HG02938 (cell line): ENCODE results near the gene DUT.
"Not testable (repeated sequence)": the region's sequence is repeated elsewhere in the genome, so short reads cannot be mapped to it uniquely, and the experiment has no call there.

Experiments
- ATAC-seq: cut with Tn5 transposase; IDR thresholded peaks from one replicate; pipeline ENCODE4 v1.9.1; 2021; ENCODE audit warnings: mild to moderate bottlenecking, moderate library complexity; ENCODE audit not compliant: unreplicated experiment

DUT gene

GRCh38 chr15:48326180-48326579 is 5.0 kb upstream of the DUT start:
- not testable (repeated sequence) for ATAC-seq

GRCh38 chr15:48330105-48330785 is 984 bp upstream of the DUT start:
- no peak for ATAC-seq

- ATAC-seq, result peak; percentile 38
Observed at GRCh38 chr15:48331796-48332641, 790 bp downstream of the DUT start.

GRCh38 chr15:48332642-48333034 is 1.4 kb downstream of the DUT start:
- ATAC-seq, result no peak

GRCh38 chr15:48333540-48333939 is 2.3 kb downstream of the DUT start:
- ATAC-seq, result no peak

GRCh38 chr15:48334260-48334659 is 3.0 kb downstream of the DUT start:
- no peak for ATAC-seq

GRCh38 chr15:48336940-48337339 is 5.7 kb downstream of the DUT start:
- peak; percentile 38 for ATAC-seq

GRCh38 chr15:48337607-48338006 is 6.4 kb downstream of the DUT start:
- ATAC-seq, result no peak

- ATAC-seq, result no peak
Observed at GRCh38 chr15:48340111-48340510, 8.9 kb downstream of the DUT start.

- no peak for ATAC-seq
Observed at GRCh38 chr15:48343865-48344264, 12.6 kb downstream of the DUT start.

GRCh38 chr15:48345516-48345915 is 14.3 kb downstream of the DUT start:
- no peak for ATAC-seq

GRCh38 chr15:48352474-48353072 is 21.3 kb downstream of the DUT start:
- ATAC-seq, result peak; percentile 79

- ATAC-seq, result no peak
Observed at GRCh38 chr15:48354694-48355303, 23.6 kb downstream of the DUT start.

GRCh38 chr15:48355377-48355776 is 24.1 kb downstream of the DUT start:
- ATAC-seq, result no peak

- ATAC-seq, result peak; percentile 47
Observed at GRCh38 chr15:48358229-48359152, 27.3 kb downstream of the DUT start.

GRCh38 chr15:48360841-48361240 is 29.6 kb downstream of the DUT start:
- ATAC-seq, result no peak

GRCh38 chr15:48361685-48362084 is 30.5 kb downstream of the DUT start:
- no peak for ATAC-seq

- ATAC-seq, result no peak
Observed at GRCh38 chr15:48363474-48363873, 32.2 kb downstream of the DUT start.

- ATAC-seq, result no peak
Observed at GRCh38 chr15:48365575-48365974, 34.3 kb downstream of the DUT start.

GRCh38 chr15:48366584-48367312 is 35.5 kb downstream of the DUT start:
- ATAC-seq, result no peak
